ENCODE measurements around the gene NR5A1. TPM values are rescaled to one million over a fixed set of nuclear protein-coding genes. Genes with fewer than 3 reads are reported as not detected.

The NR5A1 gene
- total and polyA plus RNA-seq, 2 of the 13 experiments (the other 11 are each of a cell fraction or from before 2014, with no cell fraction given), result 28.9 to 44.7 TPM

DNA sequence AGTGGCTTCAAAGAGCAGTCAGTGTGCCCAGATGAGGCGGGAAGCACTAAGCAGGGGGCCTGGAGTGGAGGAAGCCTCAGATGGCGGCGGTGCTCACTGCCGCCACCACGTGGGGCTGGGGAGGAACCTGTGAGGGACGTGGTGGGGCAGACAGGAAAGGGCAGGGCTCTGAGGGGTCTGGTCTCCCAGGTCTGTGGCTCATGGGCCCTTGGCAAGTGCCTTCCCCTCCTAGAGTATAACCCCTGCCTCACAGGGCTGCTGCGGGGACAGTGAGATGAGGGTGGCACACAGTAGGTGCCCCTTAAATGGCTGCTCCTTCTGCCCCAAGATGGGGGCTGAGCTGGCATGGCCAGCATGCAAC is 26.6 kb downstream of the NR5A1 start (continued):
- TF ChIP-seq, protein P1, sequence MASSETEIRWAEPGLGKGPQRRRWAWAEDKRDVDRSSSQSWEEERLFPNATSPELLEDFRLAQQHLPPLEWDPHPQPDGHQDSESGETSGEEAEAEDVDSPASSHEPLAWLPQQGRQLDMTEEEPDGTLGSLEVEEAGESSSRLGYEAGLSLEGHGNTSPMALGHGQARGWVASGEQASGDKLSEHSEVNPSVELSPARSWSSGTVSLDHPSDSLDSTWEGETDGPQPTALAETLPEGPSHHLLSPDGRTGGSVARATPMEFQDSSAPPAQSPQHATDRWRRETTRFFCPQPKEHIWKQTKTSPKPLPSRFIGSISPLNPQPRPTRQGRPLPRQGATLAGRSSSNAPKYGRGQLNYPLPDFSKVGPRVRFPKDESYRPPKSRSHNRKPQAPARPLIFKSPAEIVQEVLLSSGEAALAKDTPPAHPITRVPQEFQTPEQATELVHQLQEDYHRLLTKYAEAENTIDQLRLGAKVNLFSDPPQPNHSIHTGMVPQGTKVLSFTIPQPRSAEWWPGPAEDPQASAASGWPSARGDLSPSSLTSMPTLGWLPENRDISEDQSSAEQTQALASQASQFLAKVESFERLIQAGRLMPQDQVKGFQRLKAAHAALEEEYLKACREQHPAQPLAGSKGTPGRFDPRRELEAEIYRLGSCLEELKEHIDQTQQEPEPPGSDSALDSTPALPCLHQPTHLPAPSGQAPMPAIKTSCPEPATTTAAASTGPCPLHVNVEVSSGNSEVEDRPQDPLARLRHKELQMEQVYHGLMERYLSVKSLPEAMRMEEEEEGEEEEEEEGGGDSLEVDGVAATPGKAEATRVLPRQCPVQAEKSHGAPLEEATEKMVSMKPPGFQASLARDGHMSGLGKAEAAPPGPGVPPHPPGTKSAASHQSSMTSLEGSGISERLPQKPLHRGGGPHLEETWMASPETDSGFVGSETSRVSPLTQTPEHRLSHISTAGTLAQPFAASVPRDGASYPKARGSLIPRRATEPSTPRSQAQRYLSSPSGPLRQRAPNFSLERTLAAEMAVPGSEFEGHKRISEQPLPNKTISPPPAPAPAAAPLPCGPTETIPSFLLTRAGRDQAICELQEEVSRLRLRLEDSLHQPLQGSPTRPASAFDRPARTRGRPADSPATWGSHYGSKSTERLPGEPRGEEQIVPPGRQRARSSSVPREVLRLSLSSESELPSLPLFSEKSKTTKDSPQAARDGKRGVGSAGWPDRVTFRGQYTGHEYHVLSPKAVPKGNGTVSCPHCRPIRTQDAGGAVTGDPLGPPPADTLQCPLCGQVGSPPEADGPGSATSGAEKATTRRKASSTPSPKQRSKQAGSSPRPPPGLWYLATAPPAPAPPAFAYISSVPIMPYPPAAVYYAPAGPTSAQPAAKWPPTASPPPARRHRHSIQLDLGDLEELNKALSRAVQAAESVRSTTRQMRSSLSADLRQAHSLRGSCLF (CRISPR knock-in tag; IDR thresholded peaks at IDR 0.05; ENCODE audit: borderline replicate concordance), result no peak
- TF ChIP-seq, protein P2, sequence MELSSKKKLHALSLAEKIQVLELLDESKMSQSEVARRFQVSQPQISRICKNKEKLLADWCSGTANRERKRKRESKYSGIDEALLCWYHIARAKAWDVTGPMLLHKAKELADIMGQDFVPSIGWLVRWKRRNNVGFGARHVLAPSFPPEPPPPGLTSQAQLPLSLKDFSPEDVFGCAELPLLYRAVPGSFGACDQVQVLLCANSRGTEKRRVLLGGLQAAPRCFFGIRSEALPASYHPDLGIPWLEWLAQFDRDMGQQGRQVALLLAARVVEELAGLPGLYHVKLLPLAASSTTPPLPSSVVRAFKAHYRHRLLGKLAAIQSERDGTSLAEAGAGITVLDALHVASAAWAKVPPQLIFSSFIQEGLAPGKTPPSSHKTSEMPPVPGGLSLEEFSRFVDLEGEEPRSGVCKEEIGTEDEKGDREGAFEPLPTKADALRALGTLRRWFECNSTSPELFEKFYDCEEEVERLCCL (CRISPR knock-in tag; IDR thresholded peaks at IDR 0.05; ENCODE audit: borderline replicate concordance), result no peak
- TF ChIP-seq DMAP1 (CRISPR knock-in tag; IDR thresholded peaks at IDR 0.05) (no peak), SIX1 (CRISPR knock-in tag; IDR thresholded peaks at IDR 0.05; ENCODE audit: borderline replicate concordance) (no peak), ZNF567 (CRISPR knock-in tag; IDR thresholded peaks at IDR 0.05; ENCODE audit: borderline replicate concordance) (no peak), SMC3 (IDR thresholded peaks at IDR 0.05; ENCODE audit: low read length) (peak; percentile 18; the same call in 1 of the 2 replicates), KAT8 (CRISPR knock-in tag; IDR thresholded peaks at IDR 0.05) (0 out of 2 replicates have a peak, but pooled peaks have one; percentile 29), SP2 (CRISPR knock-in tag; IDR thresholded peaks at IDR 0.05) (no peak), TMF1 (CRISPR knock-in tag; IDR thresholded peaks at IDR 0.05; ENCODE audit: low read depth) (no peak), POLR2G (IDR thresholded peaks at IDR 0.05; ENCODE audit: low read depth, low read length) (0 out of 2 replicates have a peak, but pooled peaks have one; percentile 33), ZNF562 (CRISPR knock-in tag; IDR thresholded peaks at IDR 0.05; ENCODE audit: borderline replicate concordance) (no peak), DNMT3B (CRISPR knock-in tag; conservative IDR thresholded peaks at IDR 0.05) (no peak)
- TF ChIP-seq, protein P3, sequence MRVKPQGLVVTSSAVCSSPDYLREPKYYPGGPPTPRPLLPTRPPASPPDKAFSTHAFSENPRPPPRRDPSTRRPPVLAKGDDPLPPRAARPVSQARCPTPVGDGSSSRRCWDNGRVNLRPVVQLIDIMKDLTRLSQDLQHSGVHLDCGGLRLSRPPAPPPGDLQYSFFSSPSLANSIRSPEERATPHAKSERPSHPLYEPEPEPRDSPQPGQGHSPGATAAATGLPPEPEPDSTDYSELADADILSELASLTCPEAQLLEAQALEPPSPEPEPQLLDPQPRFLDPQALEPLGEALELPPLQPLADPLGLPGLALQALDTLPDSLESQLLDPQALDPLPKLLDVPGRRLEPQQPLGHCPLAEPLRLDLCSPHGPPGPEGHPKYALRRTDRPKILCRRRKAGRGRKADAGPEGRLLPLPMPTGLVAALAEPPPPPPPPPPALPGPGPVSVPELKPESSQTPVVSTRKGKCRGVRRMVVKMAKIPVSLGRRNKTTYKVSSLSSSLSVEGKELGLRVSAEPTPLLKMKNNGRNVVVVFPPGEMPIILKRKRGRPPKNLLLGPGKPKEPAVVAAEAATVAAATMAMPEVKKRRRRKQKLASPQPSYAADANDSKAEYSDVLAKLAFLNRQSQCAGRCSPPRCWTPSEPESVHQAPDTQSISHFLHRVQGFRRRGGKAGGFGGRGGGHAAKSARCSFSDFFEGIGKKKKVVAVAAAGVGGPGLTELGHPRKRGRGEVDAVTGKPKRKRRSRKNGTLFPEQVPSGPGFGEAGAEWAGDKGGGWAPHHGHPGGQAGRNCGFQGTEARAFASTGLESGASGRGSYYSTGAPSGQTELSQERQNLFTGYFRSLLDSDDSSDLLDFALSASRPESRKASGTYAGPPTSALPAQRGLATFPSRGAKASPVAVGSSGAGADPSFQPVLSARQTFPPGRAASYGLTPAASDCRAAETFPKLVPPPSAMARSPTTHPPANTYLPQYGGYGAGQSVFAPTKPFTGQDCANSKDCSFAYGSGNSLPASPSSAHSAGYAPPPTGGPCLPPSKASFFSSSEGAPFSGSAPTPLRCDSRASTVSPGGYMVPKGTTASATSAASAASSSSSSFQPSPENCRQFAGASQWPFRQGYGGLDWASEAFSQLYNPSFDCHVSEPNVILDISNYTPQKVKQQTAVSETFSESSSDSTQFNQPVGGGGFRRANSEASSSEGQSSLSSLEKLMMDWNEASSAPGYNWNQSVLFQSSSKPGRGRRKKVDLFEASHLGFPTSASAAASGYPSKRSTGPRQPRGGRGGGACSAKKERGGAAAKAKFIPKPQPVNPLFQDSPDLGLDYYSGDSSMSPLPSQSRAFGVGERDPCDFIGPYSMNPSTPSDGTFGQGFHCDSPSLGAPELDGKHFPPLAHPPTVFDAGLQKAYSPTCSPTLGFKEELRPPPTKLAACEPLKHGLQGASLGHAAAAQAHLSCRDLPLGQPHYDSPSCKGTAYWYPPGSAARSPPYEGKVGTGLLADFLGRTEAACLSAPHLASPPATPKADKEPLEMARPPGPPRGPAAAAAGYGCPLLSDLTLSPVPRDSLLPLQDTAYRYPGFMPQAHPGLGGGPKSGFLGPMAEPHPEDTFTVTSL (CRISPR knock-in tag; IDR thresholded peaks at IDR 0.05; ENCODE audit: borderline replicate concordance), result no peak
- TF ChIP-seq, protein P4, sequence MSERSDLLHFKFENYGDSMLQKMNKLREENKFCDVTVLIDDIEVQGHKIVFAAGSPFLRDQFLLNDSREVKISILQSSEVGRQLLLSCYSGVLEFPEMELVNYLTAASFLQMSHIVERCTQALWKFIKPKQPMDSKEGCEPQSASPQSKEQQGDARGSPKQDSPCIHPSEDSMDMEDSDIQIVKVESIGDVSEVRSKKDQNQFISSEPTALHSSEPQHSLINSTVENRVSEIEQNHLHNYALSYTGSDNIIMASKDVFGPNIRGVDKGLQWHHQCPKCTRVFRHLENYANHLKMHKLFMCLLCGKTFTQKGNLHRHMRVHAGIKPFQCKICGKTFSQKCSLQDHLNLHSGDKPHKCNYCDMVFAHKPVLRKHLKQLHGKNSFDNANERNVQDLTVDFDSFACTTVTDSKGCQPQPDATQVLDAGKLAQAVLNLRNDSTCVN (CRISPR knock-in tag; IDR thresholded peaks at IDR 0.05; ENCODE audit: borderline replicate concordance), result no peak
- TF ChIP-seq, protein P5, sequence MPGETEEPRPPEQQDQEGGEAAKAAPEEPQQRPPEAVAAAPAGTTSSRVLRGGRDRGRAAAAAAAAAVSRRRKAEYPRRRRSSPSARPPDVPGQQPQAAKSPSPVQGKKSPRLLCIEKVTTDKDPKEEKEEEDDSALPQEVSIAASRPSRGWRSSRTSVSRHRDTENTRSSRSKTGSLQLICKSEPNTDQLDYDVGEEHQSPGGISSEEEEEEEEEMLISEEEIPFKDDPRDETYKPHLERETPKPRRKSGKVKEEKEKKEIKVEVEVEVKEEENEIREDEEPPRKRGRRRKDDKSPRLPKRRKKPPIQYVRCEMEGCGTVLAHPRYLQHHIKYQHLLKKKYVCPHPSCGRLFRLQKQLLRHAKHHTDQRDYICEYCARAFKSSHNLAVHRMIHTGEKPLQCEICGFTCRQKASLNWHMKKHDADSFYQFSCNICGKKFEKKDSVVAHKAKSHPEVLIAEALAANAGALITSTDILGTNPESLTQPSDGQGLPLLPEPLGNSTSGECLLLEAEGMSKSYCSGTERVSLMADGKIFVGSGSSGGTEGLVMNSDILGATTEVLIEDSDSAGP (CRISPR knock-in tag; IDR thresholded peaks at IDR 0.05; ENCODE audit: borderline replicate concordance), result peak; percentile 21
